Measurements from ENCODE around the gene BAX. TPM values are rescaled to one million over a fixed set of nuclear protein-coding genes. Genes with fewer than 3 reads are reported as not detected.

The BAX gene
- total and polyA plus RNA-seq, 5 donors from 2014 or later: 47.9 to 92.8 (median 62.5) TPM

GRCh38 chr19:48934837-48935236 lies 19.8 kb upstream of the BAX start:
- H3K4me1 Mint-ChIP-seq: peaks cover 4 to 12% (median 9%) of the 10 kb centered on the region in 4 donors

GRCh38 chr19:48935864-48936263 lies 18.8 kb upstream of the BAX start:
- no peak overlapping the region for H3K4me3 ChIP-seq (ENCODE audit: low read depth, low read length)
- no peaks in the 10 kb centered on the region for H3K9me3 ChIP-seq (ENCODE audit: control insufficient read depth in 2 of 2, low read length in 2 of 2)
- no peak overlapping the region for H3K27ac Mint-ChIP-seq
- H3K36me3 ChIP-seq (ENCODE audit: control insufficient read depth, insufficient read depth, low read length): no peaks in the 10 kb centered on the region
- H3K9me3 Mint-ChIP-seq: peaks cover 0 to 4% (median 0%) of the 10 kb centered on the region in 7 donors
- H3K27ac ChIP-seq (ENCODE audit: insufficient read depth, low read length, poor library complexity, severe bottlenecking): no peak overlapping the region
- H3K27me3 ChIP-seq (ENCODE audit: control insufficient read depth, insufficient read depth, low read length): no peaks in the 10 kb centered on the region
- ATAC-seq (ENCODE audit: low read depth in 2 of 2) (no peak), DNase-seq (no peak)
- peaks cover 13% of the 10 kb centered on the region for H3K36me3 Mint-ChIP-seq
- peaks cover 15% of the 10 kb centered on the region for H3K4me1 ChIP-seq (ENCODE audit: control insufficient read depth, insufficient read depth, low read length, poor library complexity, severe bottlenecking)
- H3K27me3 Mint-ChIP-seq: peaks cover 5% of the 10 kb centered on the region
- H3K4me1 Mint-ChIP-seq: peaks cover 4 to 12% (median 9%) of the 10 kb centered on the region in 4 donors
- no peak overlapping the region for H3K4me3 Mint-ChIP-seq

More at GRCh38 chr19:48934837-48935236, 19.8 kb upstream of the BAX start:
- DNase-seq (no peak), ATAC-seq (ENCODE audit: low read depth in 2 of 2) (no peak)
- Mint-ChIP-seq H3K4me3 (peak overlapping the region in 3 of 4 donors; percentile 15 to 31 (median 26)), H3K36me3 (peaks cover 8% of the 10 kb centered on the region), H3K27ac (no peak overlapping the region), H3K27me3 (peaks cover 5% of the 10 kb centered on the region), H3K9me3 (peaks cover 0 to 4% (median 0%) of the 10 kb centered on the region in 7 donors)
- no peaks in the 10 kb centered on the region for H3K27me3 ChIP-seq (ENCODE audit: control insufficient read depth, insufficient read depth, low read length)
- peaks cover 15% of the 10 kb centered on the region for H3K4me1 ChIP-seq (ENCODE audit: control insufficient read depth, insufficient read depth, low read length, poor library complexity, severe bottlenecking)
- H3K36me3 ChIP-seq (ENCODE audit: control insufficient read depth, insufficient read depth, low read length): no peaks in the 10 kb centered on the region
- H3K9me3 ChIP-seq (ENCODE audit: control insufficient read depth in 2 of 2, low read length in 2 of 2): no peaks in the 10 kb centered on the region
- no peak overlapping the region for H3K27ac ChIP-seq (ENCODE audit: insufficient read depth, low read length, poor library complexity, severe bottlenecking)
- H3K4me3 ChIP-seq (ENCODE audit: low read depth, low read length): no peak overlapping the region

GRCh38 chr19:48938256-48938655 lies 16.4 kb upstream of the BAX start:
- Mint-ChIP-seq H3K4me1 (peaks cover 2 to 8% (median 7%) of the 10 kb centered on the region in 4 donors), H3K9me3 (peaks cover 0 to 2% (median 0%) of the 10 kb centered on the region in 7 donors), H3K4me3 (no peak overlapping the region), H3K36me3 (peaks cover 19% of the 10 kb centered on the region), H3K27me3 (peaks cover 2% of the 10 kb centered on the region), H3K27ac (peak overlapping the region in 1 of 3 donors; percentile 66)
- ATAC-seq (ENCODE audit: low read depth in 2 of 2): no peak
- DNase-seq: no peak
- no peaks in the 10 kb centered on the region for H3K9me3 ChIP-seq (ENCODE audit: control insufficient read depth in 2 of 2, low read length in 2 of 2)
- H3K27me3 ChIP-seq (ENCODE audit: control insufficient read depth, insufficient read depth, low read length): no peaks in the 10 kb centered on the region
- H3K36me3 ChIP-seq (ENCODE audit: control insufficient read depth, insufficient read depth, low read length): no peaks in the 10 kb centered on the region
- peaks cover 9% of the 10 kb centered on the region for H3K4me1 ChIP-seq (ENCODE audit: control insufficient read depth, insufficient read depth, low read length, poor library complexity, severe bottlenecking)
- H3K4me3 ChIP-seq (ENCODE audit: low read depth, low read length): no peak overlapping the region
- no peak overlapping the region for H3K27ac ChIP-seq (ENCODE audit: insufficient read depth, low read length, poor library complexity, severe bottlenecking)

- Mint-ChIP-seq H3K27me3 (no peaks in the 10 kb centered on the region), H3K36me3 (peaks cover 19% of the 10 kb centered on the region), H3K4me1 (no peaks in the 10 kb centered on the region), H3K9me3 (peaks cover 0 to 2% (median 0%) of the 10 kb centered on the region in 7 donors), H3K27ac (no peak overlapping the region), H3K4me3 (no peak overlapping the region)
- no peak overlapping the region for H3K4me3 ChIP-seq (ENCODE audit: low read depth, low read length)
- no peak for ATAC-seq (ENCODE audit: low read depth in 2 of 2)
- H3K36me3 ChIP-seq (ENCODE audit: control insufficient read depth, insufficient read depth, low read length): no peaks in the 10 kb centered on the region
- no peaks in the 10 kb centered on the region for H3K4me1 ChIP-seq (ENCODE audit: control insufficient read depth, insufficient read depth, low read length, poor library complexity, severe bottlenecking)
- no peaks in the 10 kb centered on the region for H3K27me3 ChIP-seq (ENCODE audit: control insufficient read depth, insufficient read depth, low read length)
- no peak overlapping the region for H3K27ac ChIP-seq (ENCODE audit: insufficient read depth, low read length, poor library complexity, severe bottlenecking)
- H3K9me3 ChIP-seq (ENCODE audit: control insufficient read depth in 2 of 2, low read length in 2 of 2): no peaks in the 10 kb centered on the region
- DNase-seq: no peak
Measured at GRCh38 chr19:48940902-48941301, 13.8 kb upstream of the BAX start.

- Mint-ChIP-seq H3K9me3 (peaks cover 0 to 2% (median 0%) of the 10 kb centered on the region in 7 donors), H3K36me3 (peaks cover 19% of the 10 kb centered on the region), H3K27ac (no peak overlapping the region), H3K27me3 (no peaks in the 10 kb centered on the region), H3K4me1 (no peaks in the 10 kb centered on the region), H3K4me3 (no peak overlapping the region)
- Histone ChIP-seq H3K4me3 (ENCODE audit: low read depth, low read length) (no peak overlapping the region), H3K9me3 (ENCODE audit: control insufficient read depth in 2 of 2, low read length in 2 of 2) (peaks cover 0 to 4% of the 10 kb centered on the region in 2 experiments), H3K27me3 (ENCODE audit: control insufficient read depth, insufficient read depth, low read length) (no peaks in the 10 kb centered on the region), H3K4me1 (ENCODE audit: control insufficient read depth, insufficient read depth, low read length, poor library complexity, severe bottlenecking) (no peaks in the 10 kb centered on the region), H3K27ac (ENCODE audit: insufficient read depth, low read length, poor library complexity, severe bottlenecking) (no peak overlapping the region), H3K36me3 (ENCODE audit: control insufficient read depth, insufficient read depth, low read length) (no peaks in the 10 kb centered on the region)
- DNase-seq (no peak), ATAC-seq (ENCODE audit: low read depth in 2 of 2) (no peak)
Measured at GRCh38 chr19:48943081-48943480, 11.6 kb upstream of the BAX start.

- Mint-ChIP-seq H3K36me3 (peaks cover 10% of the 10 kb centered on the region), H3K9me3 (peaks cover 0 to 4% (median 0%) of the 10 kb centered on the region in 7 donors), H3K4me3 (no peak overlapping the region), H3K27ac (no peak overlapping the region), H3K4me1 (no peaks in the 10 kb centered on the region), H3K27me3 (no peaks in the 10 kb centered on the region)
- H3K4me3 ChIP-seq (ENCODE audit: low read depth, low read length): no peak overlapping the region
- H3K36me3 ChIP-seq (ENCODE audit: control insufficient read depth, insufficient read depth, low read length): no peaks in the 10 kb centered on the region
- H3K27ac ChIP-seq (ENCODE audit: insufficient read depth, low read length, poor library complexity, severe bottlenecking): no peak overlapping the region
- DNase-seq (no peak), ATAC-seq (ENCODE audit: low read depth in 2 of 2) (no peak)
- peaks cover 0 to 4% of the 10 kb centered on the region in 2 experiments for H3K9me3 ChIP-seq (ENCODE audit: control insufficient read depth in 2 of 2, low read length in 2 of 2)
- no peaks in the 10 kb centered on the region for H3K27me3 ChIP-seq (ENCODE audit: control insufficient read depth, insufficient read depth, low read length)
- H3K4me1 ChIP-seq (ENCODE audit: control insufficient read depth, insufficient read depth, low read length, poor library complexity, severe bottlenecking): no peaks in the 10 kb centered on the region
Measured at GRCh38 chr19:48945415-48945814, 9.3 kb upstream of the BAX start.

GRCh38 chr19:48945817-48946216 lies 8.9 kb upstream of the BAX start:
- Mint-ChIP-seq H3K4me1 (no peaks in the 10 kb centered on the region), H3K9me3 (peaks cover 0 to 3% (median 0%) of the 10 kb centered on the region in 7 donors), H3K36me3 (peaks cover 6% of the 10 kb centered on the region), H3K27me3 (no peaks in the 10 kb centered on the region), H3K4me3 (no peak overlapping the region), H3K27ac (no peak overlapping the region)
- Histone ChIP-seq H3K9me3 (ENCODE audit: control insufficient read depth in 2 of 2, low read length in 2 of 2) (peaks cover 0 to 4% of the 10 kb centered on the region in 2 experiments), H3K27ac (ENCODE audit: insufficient read depth, low read length, poor library complexity, severe bottlenecking) (no peak overlapping the region), H3K4me1 (ENCODE audit: control insufficient read depth, insufficient read depth, low read length, poor library complexity, severe bottlenecking) (no peaks in the 10 kb centered on the region), H3K4me3 (ENCODE audit: low read depth, low read length) (no peak overlapping the region), H3K36me3 (ENCODE audit: control insufficient read depth, insufficient read depth, low read length) (no peaks in the 10 kb centered on the region), H3K27me3 (ENCODE audit: control insufficient read depth, insufficient read depth, low read length) (no peaks in the 10 kb centered on the region)
- no peak for ATAC-seq (ENCODE audit: low read depth in 2 of 2)
- no peak for DNase-seq

- Histone ChIP-seq H3K4me3 (ENCODE audit: low read depth, low read length) (no peak overlapping the region), H3K4me1 (ENCODE audit: control insufficient read depth, insufficient read depth, low read length, poor library complexity, severe bottlenecking) (no peaks in the 10 kb centered on the region), H3K36me3 (ENCODE audit: control insufficient read depth, insufficient read depth, low read length) (no peaks in the 10 kb centered on the region), H3K9me3 (ENCODE audit: control insufficient read depth in 2 of 2, low read length in 2 of 2) (peaks cover 0 to 4% of the 10 kb centered on the region in 2 experiments), H3K27me3 (ENCODE audit: control insufficient read depth, insufficient read depth, low read length) (no peaks in the 10 kb centered on the region), H3K27ac (ENCODE audit: insufficient read depth, low read length, poor library complexity, severe bottlenecking) (no peak overlapping the region)
- H3K27me3 Mint-ChIP-seq: no peaks in the 10 kb centered on the region
- no peak overlapping the region for H3K4me3 Mint-ChIP-seq
- ATAC-seq (ENCODE audit: low read depth in 2 of 2) (no peak), DNase-seq (no peak)
- no peak overlapping the region for H3K27ac Mint-ChIP-seq
- no peaks in the 10 kb centered on the region for H3K4me1 Mint-ChIP-seq
- peaks cover 0 to 2% (median 0%) of the 10 kb centered on the region in 7 donors for H3K9me3 Mint-ChIP-seq
- no peaks in the 10 kb centered on the region for H3K36me3 Mint-ChIP-seq
Measured at GRCh38 chr19:48946463-48947257, 8.0 kb upstream of the BAX start.

Data from CD4-positive, CD25-positive, alpha-beta regulatory T cell (primary cell).